Astrocyte of the spinal cord (primary cell): Measurements from ENCODE around the gene ATG16L1.

Experiments used
- DNase-seq: peaks from one replicate; pipeline ENCODE4 v3.0.0; 2011; ENCODE audit warnings: low read depth, low spot score
- H3K4me3 ChIP-seq: 2 replicates; pipeline ENCODE4 v1.5.1; 2011; ENCODE audit warnings: low read depth, mild to moderate bottlenecking, low read length, moderate library complexity
- in situ Hi-C: cut with HindIII; loops from 2 replicates; pipeline ENCODE4 v1.10.0; 2017; ENCODE audit warnings: low sequenced_read_pairs
- TF ChIP-seq, protein P1 (sequence below): IDR thresholded peaks from 2 replicates; pipeline ENCODE4 v1.5.1; 2012; ENCODE audit warnings: low read depth, mild to moderate bottlenecking, low read length, inconsistent platforms

Gene ATG16L1

DNA sequence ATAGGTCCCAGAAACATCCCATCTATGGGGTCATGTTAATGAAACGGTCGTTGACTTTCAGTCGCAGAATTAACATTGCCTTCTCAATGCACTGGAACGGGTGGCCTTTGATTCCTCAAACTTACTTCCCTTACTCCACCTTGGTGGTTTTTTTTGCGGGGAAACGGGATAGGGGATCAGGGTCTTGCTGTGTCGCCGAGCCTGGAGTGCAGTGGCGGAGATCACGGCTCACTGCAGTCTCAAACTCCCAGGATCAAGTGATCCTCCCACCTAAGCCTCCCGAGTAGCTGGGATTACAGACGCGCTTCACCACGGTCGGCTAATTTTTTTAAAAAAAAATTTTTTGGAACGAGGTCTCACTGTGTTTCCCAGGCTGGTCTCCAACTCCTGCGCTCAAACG, 754 bp downstream of the ATG16L1 start:
- TF ChIP-seq, protein P1, sequence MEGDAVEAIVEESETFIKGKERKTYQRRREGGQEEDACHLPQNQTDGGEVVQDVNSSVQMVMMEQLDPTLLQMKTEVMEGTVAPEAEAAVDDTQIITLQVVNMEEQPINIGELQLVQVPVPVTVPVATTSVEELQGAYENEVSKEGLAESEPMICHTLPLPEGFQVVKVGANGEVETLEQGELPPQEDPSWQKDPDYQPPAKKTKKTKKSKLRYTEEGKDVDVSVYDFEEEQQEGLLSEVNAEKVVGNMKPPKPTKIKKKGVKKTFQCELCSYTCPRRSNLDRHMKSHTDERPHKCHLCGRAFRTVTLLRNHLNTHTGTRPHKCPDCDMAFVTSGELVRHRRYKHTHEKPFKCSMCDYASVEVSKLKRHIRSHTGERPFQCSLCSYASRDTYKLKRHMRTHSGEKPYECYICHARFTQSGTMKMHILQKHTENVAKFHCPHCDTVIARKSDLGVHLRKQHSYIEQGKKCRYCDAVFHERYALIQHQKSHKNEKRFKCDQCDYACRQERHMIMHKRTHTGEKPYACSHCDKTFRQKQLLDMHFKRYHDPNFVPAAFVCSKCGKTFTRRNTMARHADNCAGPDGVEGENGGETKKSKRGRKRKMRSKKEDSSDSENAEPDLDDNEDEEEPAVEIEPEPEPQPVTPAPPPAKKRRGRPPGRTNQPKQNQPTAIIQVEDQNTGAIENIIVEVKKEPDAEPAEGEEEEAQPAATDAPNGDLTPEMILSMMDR = no peak
- in situ Hi-C loops = no loop called here
- H3K4me3 ChIP-seq = peak overlapping the region; percentile 89
- no peak for DNase-seq

DNA sequence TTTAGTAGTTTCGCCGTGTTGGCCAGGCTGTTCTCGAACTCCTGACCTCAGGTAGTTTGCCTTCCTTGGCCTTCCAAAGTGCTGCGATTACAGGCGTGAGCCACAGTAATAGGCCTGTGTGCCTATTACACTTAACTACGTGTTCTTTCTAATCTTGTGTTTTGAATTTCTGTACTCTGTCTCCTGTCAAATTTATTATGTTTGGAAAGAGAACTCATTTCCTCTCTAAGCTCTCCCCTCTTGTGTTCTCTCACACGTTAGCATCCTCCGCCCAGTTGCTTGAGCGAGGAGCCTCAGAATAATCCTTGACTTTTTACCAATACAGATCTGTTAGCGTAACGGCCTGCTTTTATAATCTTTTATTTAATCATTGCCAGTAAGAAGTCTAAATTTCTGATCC, 3.7 kb downstream of the ATG16L1 start:
- no peak overlapping the region for H3K4me3 ChIP-seq
- in situ Hi-C loops = no loop called here
- TF ChIP-seq, protein P1 = no peak
- no peak for DNase-seq

DNA sequence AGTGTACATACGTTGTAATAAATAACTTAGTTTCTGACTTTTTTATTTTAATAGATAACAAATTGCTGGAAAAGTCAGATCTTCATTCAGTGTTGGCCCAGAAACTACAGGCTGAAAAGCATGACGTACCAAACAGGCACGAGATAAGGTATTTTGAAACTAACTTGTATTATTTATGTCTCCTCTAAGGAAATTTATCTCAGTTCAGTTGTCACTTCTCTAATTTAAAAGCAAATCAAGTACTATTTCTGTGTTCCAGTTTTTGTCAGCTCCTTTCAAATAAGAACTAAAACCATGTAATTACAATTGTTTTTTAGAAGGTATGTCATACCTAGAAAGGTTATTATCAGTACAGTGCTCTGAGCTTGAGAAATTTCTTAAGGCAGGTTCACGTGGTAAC, 4.6 kb downstream of the ATG16L1 start:
- H3K4me3 ChIP-seq = no peak overlapping the region
- in situ Hi-C loops = no loop called here
- TF ChIP-seq, protein P1 = no peak
- no peak for DNase-seq

DNA sequence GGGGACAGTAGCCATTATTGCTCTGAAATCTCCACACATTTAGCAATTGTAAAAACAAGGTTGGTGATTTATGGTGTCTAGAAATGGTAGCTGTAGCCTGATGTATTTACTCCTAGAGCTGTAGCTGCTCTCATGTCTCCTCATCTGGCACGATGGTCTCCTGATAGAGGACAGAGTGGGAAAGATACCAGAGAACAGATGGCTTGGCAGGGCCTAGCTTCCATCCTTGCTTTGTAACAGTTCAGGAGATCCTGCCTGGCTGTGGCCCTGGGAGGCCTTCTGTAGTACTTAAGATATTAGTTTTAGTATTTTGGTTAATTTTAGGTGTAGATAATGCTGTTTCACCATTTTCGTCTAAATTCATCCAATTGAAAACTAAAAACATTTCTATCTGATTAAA, 6.7 kb downstream of the ATG16L1 start:
- no peak overlapping the region for H3K4me3 ChIP-seq
- TF ChIP-seq, protein P1 = no peak
- no peak for DNase-seq
- in situ Hi-C loops = no loop called here

DNA sequence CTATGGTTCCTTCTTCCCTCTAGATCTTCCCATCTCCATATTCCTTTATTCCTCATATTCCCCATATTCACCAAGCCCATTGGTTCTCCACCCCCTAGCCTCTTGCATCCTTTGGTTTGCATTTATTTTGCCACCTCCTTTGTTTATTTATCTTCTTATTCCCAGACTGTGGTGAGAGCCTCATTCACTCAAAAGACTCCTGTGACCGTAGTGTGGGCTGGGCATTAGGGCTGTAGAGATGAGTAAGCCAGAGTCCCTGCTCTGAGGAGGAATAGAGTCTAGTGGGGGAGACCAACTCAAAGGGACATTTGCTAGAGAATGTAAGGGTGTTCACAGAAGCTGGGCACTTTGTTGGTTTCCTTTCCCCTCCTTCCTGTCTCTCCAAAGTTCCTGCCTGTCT, 8.3 kb downstream of the ATG16L1 start:
- in situ Hi-C loops = no loop called here
- H3K4me3 ChIP-seq = no peak overlapping the region
- peak; percentile 8 for DNase-seq
- TF ChIP-seq, protein P1 = no peak

DNA sequence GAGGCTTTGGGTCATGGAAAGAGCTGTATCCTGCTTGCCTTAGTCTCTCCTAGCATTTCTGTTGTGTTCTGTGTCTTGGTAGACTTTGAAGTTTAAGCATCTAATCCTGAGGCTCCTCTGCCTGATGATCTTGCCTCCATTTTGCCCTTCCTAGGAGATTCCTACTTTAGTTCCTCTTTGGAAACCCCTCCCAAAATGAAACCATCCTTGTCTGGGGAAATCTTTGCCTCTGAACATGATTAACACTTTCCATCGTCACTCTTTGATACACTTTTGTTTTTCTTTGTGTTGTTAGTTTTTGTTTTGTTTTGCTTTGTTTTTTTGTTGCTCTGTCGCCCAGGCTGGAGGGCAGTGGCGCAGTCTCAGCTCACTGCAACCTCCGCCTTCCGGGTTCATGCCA, 9.2 kb downstream of the ATG16L1 start:
- in situ Hi-C loops = no loop called here
- no peak for DNase-seq
- TF ChIP-seq, protein P1 = no peak
- H3K4me3 ChIP-seq = no peak overlapping the region

DNA sequence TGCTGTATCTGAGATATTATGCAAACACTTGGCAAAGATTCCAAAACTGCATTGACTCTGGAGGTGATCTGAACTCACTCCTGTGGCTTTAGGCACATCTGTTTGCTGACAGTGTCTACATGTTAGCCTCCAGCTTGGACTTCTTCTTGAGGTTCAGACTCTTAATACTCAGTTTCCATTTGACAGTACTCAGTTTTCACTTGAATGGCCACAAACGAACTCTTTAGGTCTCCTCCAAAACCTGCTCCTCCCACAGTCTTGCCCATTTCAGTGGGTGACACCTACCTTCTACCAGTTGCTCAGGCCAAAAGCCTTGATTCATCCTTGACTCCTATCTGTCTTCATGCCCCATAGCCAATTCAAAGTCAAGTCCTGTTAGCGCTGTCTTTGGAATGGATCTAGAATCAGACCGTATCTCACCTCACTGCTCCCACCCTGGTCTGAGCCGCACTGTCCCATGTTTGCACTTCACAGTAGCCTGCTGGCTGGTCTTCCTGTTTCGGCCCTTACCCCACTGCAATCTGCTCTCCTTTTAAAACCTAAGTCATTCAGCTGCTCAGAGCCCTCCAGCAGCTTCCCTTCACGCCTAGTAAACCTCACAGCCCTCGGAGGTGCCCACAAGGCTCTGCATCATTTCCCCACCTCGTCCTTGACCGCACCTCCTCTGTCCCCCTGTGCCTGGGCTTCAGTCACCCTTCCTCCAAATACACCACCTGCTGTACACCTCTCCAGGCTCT, 10.5 kb downstream of the ATG16L1 start:
- TF ChIP-seq, protein P1 = no peak
- DNase-seq = no peak
- in situ Hi-C loops = no loop called here
- H3K4me3 ChIP-seq = no peak overlapping the region
